Retina (tissue), 1 donor: ENCODE results near the gene ZNF674.
"Not testable (repeated sequence)": the region's sequence is repeated elsewhere in the genome, so short reads cannot be mapped to it uniquely, and the experiment has no call there.

Experiments
- DNase-seq: peaks from one replicate; pipeline ENCODE4 v3.0.0-alpha.2; 2016

The ZNF674 gene

GRCh38 chrX:46460801-46461659 is 84.2 kb downstream of the ZNF674 start:
- DNase-seq: not testable (repeated sequence)

GRCh38 chrX:46459603-46460002 is 85.6 kb downstream of the ZNF674 start:
- DNase-seq: no peak

- no peak for DNase-seq
These were observed 88.9 kb downstream of the ZNF674 start for GRCh38 chrX:46456125-46456922.
